GM12878 (cell line): ENCODE measurements around the gene LMF1. TPM values are rescaled to one million over a fixed set of nuclear protein-coding genes. Genes with fewer than 3 reads are reported as not detected.

Experiments
- ATAC-seq: fragments of 200-7000 bp; cut with Tn5 transposase; 3 replicates; pipeline ENCODE4 v1.9.1; 2020; ENCODE audit warnings: mild to moderate bottlenecking, moderate library complexity
- BruUV-seq: library from RNA; stranded (reverse); fragments of 400-500 nt; replicated peaks from 2 replicates; lab custom pipeline; 2021; lab: Mats Ljungman, UMichigan
- CTCF ChIA-PET: fragments of 300-600 bp; sonication (Branson Sonifier 250); formaldehyde crosslinking; extraction: SDS; loops from one replicate; lab custom pipeline; 2021; ENCODE audit warnings: inconsistent platforms; lab: Yijun Ruan, JAX
- POLR2A ChIA-PET: fragments of 350-600 bp; formaldehyde crosslinking; extraction: SDS; loops from one replicate; lab custom pipeline; 2021; ENCODE audit warnings: inconsistent platforms; lab: Charles Lee
- RAD21 ChIA-PET: fragments of 300-600 bp; sonication (Branson Sonifier 250); formaldehyde crosslinking; loops from one replicate; lab custom pipeline; 2023; ENCODE audit warnings: antibody characterized with exemption; ENCODE audit not compliant: unreplicated experiment; lab: Charles Lee
- SMC1A ChIA-PET: fragments of 300-600 bp; sonication (Branson Sonifier 250); formaldehyde crosslinking; loops from one replicate; lab custom pipeline; 2023; ENCODE audit not compliant: unreplicated experiment, uncharacterized antibody; lab: Charles Lee
- DNase-seq: peaks from one replicate; pipeline ENCODE4 v3.0.0-alpha.2; 2011; ENCODE audit warnings: low read depth, low spot score
- FAIRE-seq: peaks from 3 replicates; lab custom pipeline; 2011; peaks lifted over from hg19 to GRCh38; lab: Jason Lieb, UNC
- H2AFZ ChIP-seq: 2 replicates; pipeline ENCODE4 v1.6.0; 2011; ENCODE audit warnings: low read depth, low read length, control low read depth; ENCODE audit not compliant: control insufficient read depth
- H3K27ac ChIP-seq: 2 replicates; pipeline ENCODE4 v1.5.1; 2011; ENCODE audit warnings: control low read depth; ENCODE audit not compliant: control insufficient read depth, insufficient read depth
- H3K27me3 ChIP-seq, 2 experiments: replicated peaks in 1 of 2; 2 replicates each; pipeline versions ENCODE4 v1.6.0 to v1.6.1; 2011; ENCODE audit warnings: low read length in 1 of 2; ENCODE audit not compliant: control insufficient read depth in 2 of 2, insufficient read depth in 2 of 2
- H3K36me3 ChIP-seq, 2 experiments: 2 replicates each; pipeline ENCODE4 v1.5.1; 2011; ENCODE audit warnings: low read length in 1 of 2; ENCODE audit not compliant: control insufficient read depth in 2 of 2, insufficient read depth in 2 of 2
- H3K4me1 ChIP-seq: 2 replicates; pipeline ENCODE4 v1.6.1; 2011; ENCODE audit warnings: mild to moderate bottlenecking, low read length, moderate library complexity, mixed read lengths; ENCODE audit not compliant: control insufficient read depth, insufficient read depth
- H3K4me2 ChIP-seq: 2 replicates; pipeline ENCODE4 v1.6.0; 2011; ENCODE audit warnings: control low read depth; ENCODE audit not compliant: control insufficient read depth, insufficient read depth
- H3K4me3 ChIP-seq: fragments of 200-600 bp; sonication (generic); 2 replicates; pipeline ENCODE4 v1.5.1; 2016
- H3K79me2 ChIP-seq: 2 replicates; pipeline ENCODE4 v1.6.0; 2011; ENCODE audit warnings: low read length; ENCODE audit not compliant: control insufficient read depth, insufficient read depth
- H3K9ac ChIP-seq: 2 replicates; pipeline ENCODE4 v1.8.0; 2011; ENCODE audit warnings: low read length, control low read depth, mixed read lengths; ENCODE audit not compliant: control insufficient read depth, insufficient read depth
- H3K9me3 ChIP-seq: replicated peaks from 3 replicates; pipeline ENCODE4 v1.5.1; 2011; ENCODE audit warnings: mild to moderate bottlenecking, low read length; ENCODE audit not compliant: control insufficient read depth, insufficient read depth
- H4K20me1 ChIP-seq: 2 replicates; pipeline ENCODE4 v1.6.0; 2011; ENCODE audit not compliant: control insufficient read depth, insufficient read depth
- BHLHE40 ChIP-seq, 2 experiments: fragments of 450-650 bp in 1 of 2; IDR thresholded peaks; 2 replicates each; pipeline ENCODE4 v1.6.1; 2011 to 2017; ENCODE audit warnings: low read depth in 2 of 2, borderline replicate concordance in 1 of 2, improper control_type of control experiment in 1 of 2, low read length in 1 of 2, mild to moderate bottlenecking in 1 of 2
- KAT2A ChIP-seq: conservative IDR thresholded peaks from 2 replicates; pipeline ENCODE4 v1.6.1; 2011; ENCODE audit warnings: low read depth, low read length; ENCODE audit not compliant: control insufficient read depth
- MEF2A ChIP-seq: IDR thresholded peaks from 2 replicates; pipeline ENCODE4 v1.6.1; 2011; ENCODE audit warnings: low read depth, mild to moderate bottlenecking, low read length, moderate library complexity; ENCODE audit not compliant: insufficient read depth
- MEF2B ChIP-seq: fragments of 450-650 bp; IDR thresholded peaks from 2 replicates; pipeline ENCODE4 v1.6.1; 2018; ENCODE audit warnings: mild to moderate bottlenecking, moderate library complexity; ENCODE audit not compliant: partially characterized antibody, poor library complexity, severe bottlenecking
- POLR2AphosphoS2 ChIP-seq: IDR thresholded peaks from 2 replicates; pipeline ENCODE4 v1.6.1; 2011; ENCODE audit warnings: low read depth, mild to moderate bottlenecking, low read length, improper control_type of control experiment, moderate library complexity
- PRDM15 ChIP-seq: fragments of 450-650 bp; formaldehyde crosslinking; IDR thresholded peaks from 2 replicates; pipeline ENCODE4 v1.4.0; 2020; ENCODE audit warnings: mild to moderate bottlenecking, moderate library complexity
- WRNIP1 ChIP-seq: IDR thresholded peaks from 2 replicates; pipeline ENCODE4 v1.6.1; 2011; ENCODE audit warnings: low read depth, low read length, improper control_type of control experiment, borderline replicate concordance
- ZNF24 ChIP-seq: fragments of 450-650 bp; IDR thresholded peaks from 2 replicates; pipeline ENCODE4 v1.6.1; 2017; ENCODE audit warnings: antibody characterized with exemption, mild to moderate bottlenecking
- ZNF622 ChIP-seq: fragments of 450-650 bp; IDR thresholded peaks from 2 replicates; pipeline ENCODE4 v1.6.1; 2017; ENCODE audit warnings: mild to moderate bottlenecking, inconsistent platforms
- WGBS: methylation state at CpG from one replicate; pipeline ENCODE4 v1.1.6; 2016; ENCODE audit warnings: low lambda C conversion rate; ENCODE audit not compliant: insufficient replicate concordance, insufficient coverage; ENCODE audit errors: missing lambda C conversion rate; 5-methylcytosine and 5-hydroxymethylcytosine counted together
- in situ Hi-C: fragments of 300-500 bp; cut with MboI; formaldehyde crosslinking; loops from 9 replicates; pipeline ENCODE4 v1.14.3; 2018; ENCODE audit warnings: mixed read lengths
- intact Hi-C: fragments of 100-400 bp; cut with micrococcal nuclease; formaldehyde crosslinking; loops from one replicate; pipeline ENCODE4 v1.14.2; 2022; ENCODE audit not compliant: unreplicated experiment
- polyA plus RNA-seq, 11 experiments: library from polyadenylated mRNA; depleted of rRNA in 4 of 11; unstranded in 6 of 11; stranded (reverse) in 5 of 11; fragments of >200 nt; fragmentation: Nextera tagmentation in 4 of 11; fragmentation: Illumina TruSeq in 1 of 11; extraction: Ambion mirVana in 4 of 11; extraction: Trizol in 1 of 11; gene quantifications; 1 replicate in 1 of 11; 2 replicates in 10 of 11; pipeline versions ENCODE4 v1.2.1 to v1.2.3, GENCODE V29; 2011 to 2016; ENCODE audit warnings: inconsistent platforms in 2 of 11, missing spikeins in 2 of 11, low read depth in 1 of 11
- total RNA-seq, 4 experiments: library from RNA; depleted of rRNA in 3 of 4; stranded (reverse); fragments of >200 nt in 3 of 4; fragmentation: Illumina TruSeq in 1 of 4; extraction: Trizol in 1 of 4; gene quantifications; 2 replicates each; pipeline versions ENCODE4 v1.2.1 to v1.2.3, GENCODE V29; 2013 to 2021
- TF ChIP-seq, protein P1 (sequence below): fragments of 450-650 bp; IDR thresholded peaks from 2 replicates; pipeline ENCODE4 v1.6.1; 2017; ENCODE audit warnings: mild to moderate bottlenecking, low read depth, inconsistent platforms; ENCODE audit not compliant: poor library complexity, severe bottlenecking
- TF ChIP-seq, protein P2 (sequence below): fragments of 450-650 bp; IDR thresholded peaks from 2 replicates; pipeline ENCODE4 v1.6.1; 2016; ENCODE audit warnings: mild to moderate bottlenecking

Gene LMF1
- total and polyA plus RNA-seq, 10 of the 15 experiments (the other 5 are each of a cell fraction or from before 2014, with no cell fraction given): 0.18 to 3.2 (median 1.4) TPM; not detected in 1

GRCh38 chr16:929227-930073, 41.3 kb downstream of the LMF1 start:
- WGBS: 76% methylated on average over 42 of the region's 45 CpGs
- POLR2A ChIA-PET: no interaction called here
- H3K9ac ChIP-seq: no peak overlapping the region
- RAD21 ChIA-PET: no interaction called here
- H3K36me3 ChIP-seq: no peaks in the 10 kb centered on the region
- H3K4me3 ChIP-seq: no peak overlapping the region
- no peak overlapping the region for H3K4me2 ChIP-seq
- H3K79me2 ChIP-seq: no peaks in the 10 kb centered on the region
- H2AFZ ChIP-seq: no peak overlapping the region
- no peaks in the 10 kb centered on the region; the same call in 2 of the 3 replicates for H3K9me3 ChIP-seq
- FAIRE-seq (no peak), ATAC-seq (no peak), DNase-seq (no peak)
- H3K27me3 ChIP-seq: no peaks in the 10 kb centered on the region
- intact Hi-C loops (no loop called here), in situ Hi-C loops (no loop called here)
- H4K20me1 ChIP-seq: no peaks in the 10 kb centered on the region
- no TSS peak for BruUV-seq
- CTCF ChIA-PET: no interaction called here
- SMC1A ChIA-PET: no interaction called here
- H3K4me1 ChIP-seq: no peaks in the 10 kb centered on the region
- H3K27ac ChIP-seq: no peak overlapping the region
- TF ChIP-seq MEF2A: no peak
- TF ChIP-seq, protein P1, sequence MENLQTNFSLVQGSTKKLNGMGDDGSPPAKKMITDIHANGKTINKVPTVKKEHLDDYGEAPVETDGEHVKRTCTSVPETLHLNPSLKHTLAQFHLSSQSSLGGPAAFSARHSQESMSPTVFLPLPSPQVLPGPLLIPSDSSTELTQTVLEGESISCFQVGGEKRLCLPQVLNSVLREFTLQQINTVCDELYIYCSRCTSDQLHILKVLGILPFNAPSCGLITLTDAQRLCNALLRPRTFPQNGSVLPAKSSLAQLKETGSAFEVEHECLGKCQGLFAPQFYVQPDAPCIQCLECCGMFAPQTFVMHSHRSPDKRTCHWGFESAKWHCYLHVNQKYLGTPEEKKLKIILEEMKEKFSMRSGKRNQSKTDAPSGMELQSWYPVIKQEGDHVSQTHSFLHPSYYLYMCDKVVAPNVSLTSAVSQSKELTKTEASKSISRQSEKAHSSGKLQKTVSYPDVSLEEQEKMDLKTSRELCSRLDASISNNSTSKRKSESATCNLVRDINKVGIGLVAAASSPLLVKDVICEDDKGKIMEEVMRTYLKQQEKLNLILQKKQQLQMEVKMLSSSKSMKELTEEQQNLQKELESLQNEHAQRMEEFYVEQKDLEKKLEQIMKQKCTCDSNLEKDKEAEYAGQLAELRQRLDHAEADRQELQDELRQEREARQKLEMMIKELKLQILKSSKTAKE: no peak
- TF ChIP-seq, protein P2, sequence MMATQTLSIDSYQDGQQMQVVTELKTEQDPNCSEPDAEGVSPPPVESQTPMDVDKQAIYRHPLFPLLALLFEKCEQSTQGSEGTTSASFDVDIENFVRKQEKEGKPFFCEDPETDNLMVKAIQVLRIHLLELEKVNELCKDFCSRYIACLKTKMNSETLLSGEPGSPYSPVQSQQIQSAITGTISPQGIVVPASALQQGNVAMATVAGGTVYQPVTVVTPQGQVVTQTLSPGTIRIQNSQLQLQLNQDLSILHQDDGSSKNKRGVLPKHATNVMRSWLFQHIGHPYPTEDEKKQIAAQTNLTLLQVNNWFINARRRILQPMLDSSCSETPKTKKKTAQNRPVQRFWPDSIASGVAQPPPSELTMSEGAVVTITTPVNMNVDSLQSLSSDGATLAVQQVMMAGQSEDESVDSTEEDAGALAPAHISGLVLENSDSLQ: no peak
- no peak for TF ChIP-seq BHLHE40 (IDR thresholded peaks at IDR 0.05; ENCODE audit: borderline replicate concordance in 1 of 2, low read depth in 2 of 2, low read length in 1 of 2)
- TF ChIP-seq ZNF24: no peak
- no peak for TF ChIP-seq PRDM15 (CRISPR knock-in tag)
- TF ChIP-seq WRNIP1: no peak
- TF ChIP-seq MEF2B: no peak
- no peak for TF ChIP-seq ZNF622
- no peak for TF ChIP-seq KAT2A
- no peak for TF ChIP-seq POLR2AphosphoS2
